DND-41 (cell line): Measurements from ENCODE around the gene RNF144A.

Experiments used
- CTCF ChIP-seq: IDR thresholded peaks from 2 replicates; pipeline ENCODE4 v1.5.1; 2012; ENCODE audit warnings: borderline replicate concordance, low read length, moderate library complexity, mild to moderate bottlenecking; ENCODE audit not compliant: poor library complexity, severe bottlenecking; ENCODE audit errors: extremely low read depth
- EZH2 ChIP-seq: IDR thresholded peaks from 3 replicates; pipeline ENCODE4 v1.6.1; 2012; ENCODE audit warnings: borderline replicate concordance, low read depth, mild to moderate bottlenecking, moderate library complexity, low read length, inconsistent platforms; ENCODE audit not compliant: severe bottlenecking

GRCh38 chr2:7028846-7029245, 111.6 kb downstream of the RNF144A start:
- no peak for TF ChIP-seq CTCF
- TF ChIP-seq EZH2: no peak
